Endothelial cell (in vitro differentiated cells): ENCODE data around the gene CNPY3. TPM values are rescaled to one million over a fixed set of nuclear protein-coding genes. Genes with fewer than 3 reads are reported as not detected.
"Not testable (repeated sequence)": the region's sequence is repeated elsewhere in the genome, so short reads cannot be mapped to it uniquely, and the experiment has no call there.

Experiments
- DNase-seq: peaks from one replicate; pipeline ENCODE4 v3.0.0; 2021; ENCODE audit warnings: low spot score
- H3K27ac Mint-ChIP-seq: one replicate; pipeline ENCODE4 v1.8.0; 2021; ENCODE audit warnings: mixed read lengths, inconsistent platforms; ENCODE audit not compliant: unreplicated experiment
- H3K27me3 Mint-ChIP-seq: one replicate; pipeline ENCODE4 v1.8.0; 2021; ENCODE audit warnings: mild to moderate bottlenecking, moderate library complexity, mixed read lengths, inconsistent platforms; ENCODE audit not compliant: unreplicated experiment
- H3K36me3 Mint-ChIP-seq: one replicate; pipeline ENCODE4 v1.8.0; 2021; ENCODE audit warnings: mild to moderate bottlenecking, low read depth, mixed read lengths, inconsistent platforms; ENCODE audit not compliant: unreplicated experiment
- H3K4me1 Mint-ChIP-seq: one replicate; pipeline ENCODE4 v1.8.0; 2021; ENCODE audit warnings: mild to moderate bottlenecking, mixed read lengths, inconsistent platforms; ENCODE audit not compliant: unreplicated experiment
- H3K4me3 Mint-ChIP-seq: one replicate; pipeline ENCODE4 v1.8.0; 2021; ENCODE audit warnings: mild to moderate bottlenecking, mixed read lengths, inconsistent platforms; ENCODE audit not compliant: unreplicated experiment
- H3K9me3 Mint-ChIP-seq: one replicate; pipeline ENCODE4 v1.8.0; 2021; ENCODE audit warnings: mixed read lengths, inconsistent platforms; ENCODE audit not compliant: unreplicated experiment
- total RNA-seq: library from RNA; stranded (reverse); fragmentation: NEBNext Ultra II Directional; extraction: Animal tissue kit (Norgen Biotek cat#: 25700); gene quantifications from one replicate; pipeline ENCODE4 v1.2.1, GENCODE V29; 2021; ENCODE audit not compliant: unreplicated experiment
- TF ChIP-seq, protein P1 (sequence below): fragments of 200-600 bp; sonication (generic); IDR thresholded peaks from one replicate; pipeline ENCODE4 v1.5.0; 2021; ENCODE audit warnings: antibody characterized with exemption; ENCODE audit not compliant: unreplicated experiment

Gene CNPY3
- total RNA-seq, 1 donor from 2014 or later, result 106 TPM

DNA sequence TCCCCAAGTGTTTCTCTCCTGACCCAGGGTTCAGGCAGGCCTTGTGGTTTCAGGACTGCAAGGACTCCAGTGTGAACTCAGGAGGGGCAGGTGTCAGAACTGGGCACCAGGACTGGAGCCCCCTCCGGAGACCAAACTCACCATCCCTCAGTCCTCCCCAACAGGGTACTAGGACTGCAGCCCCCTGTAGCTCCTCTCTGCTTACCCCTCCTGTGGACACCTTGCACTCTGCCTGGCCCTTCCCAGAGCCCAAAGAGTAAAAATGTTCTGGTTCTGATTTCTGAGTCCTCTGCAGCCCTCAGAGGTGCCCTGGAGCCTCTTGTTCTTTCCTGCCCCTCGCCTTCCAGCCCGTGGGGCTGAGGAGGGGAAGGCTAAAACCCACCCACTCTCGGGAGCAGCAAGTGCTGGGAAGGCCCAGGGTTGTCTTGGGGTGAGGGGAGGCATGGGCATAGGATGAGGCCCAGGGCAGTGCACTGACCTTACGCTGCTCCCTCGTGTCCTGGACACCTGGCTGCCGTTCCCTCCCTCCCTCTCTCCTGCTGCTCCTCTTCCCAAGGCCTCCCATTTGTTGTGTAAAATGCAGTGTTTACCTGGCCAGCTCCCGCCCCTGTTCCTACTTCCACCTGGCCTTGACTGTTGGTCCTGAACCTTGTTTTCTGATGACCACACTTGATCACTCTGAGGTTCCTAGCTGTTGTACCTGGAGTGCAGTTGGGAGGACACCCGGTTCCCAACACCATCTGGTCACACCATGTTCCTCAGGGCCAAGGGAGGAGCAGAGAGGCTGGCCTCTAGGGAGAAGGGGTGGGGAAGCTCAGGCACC is 9.9 kb downstream of the CNPY3 start:
- peaks cover 20% of the 10 kb centered on the region for H3K4me1 Mint-ChIP-seq
- peak overlapping the region; percentile 65 for H3K4me3 Mint-ChIP-seq
- TF ChIP-seq, protein P1, sequence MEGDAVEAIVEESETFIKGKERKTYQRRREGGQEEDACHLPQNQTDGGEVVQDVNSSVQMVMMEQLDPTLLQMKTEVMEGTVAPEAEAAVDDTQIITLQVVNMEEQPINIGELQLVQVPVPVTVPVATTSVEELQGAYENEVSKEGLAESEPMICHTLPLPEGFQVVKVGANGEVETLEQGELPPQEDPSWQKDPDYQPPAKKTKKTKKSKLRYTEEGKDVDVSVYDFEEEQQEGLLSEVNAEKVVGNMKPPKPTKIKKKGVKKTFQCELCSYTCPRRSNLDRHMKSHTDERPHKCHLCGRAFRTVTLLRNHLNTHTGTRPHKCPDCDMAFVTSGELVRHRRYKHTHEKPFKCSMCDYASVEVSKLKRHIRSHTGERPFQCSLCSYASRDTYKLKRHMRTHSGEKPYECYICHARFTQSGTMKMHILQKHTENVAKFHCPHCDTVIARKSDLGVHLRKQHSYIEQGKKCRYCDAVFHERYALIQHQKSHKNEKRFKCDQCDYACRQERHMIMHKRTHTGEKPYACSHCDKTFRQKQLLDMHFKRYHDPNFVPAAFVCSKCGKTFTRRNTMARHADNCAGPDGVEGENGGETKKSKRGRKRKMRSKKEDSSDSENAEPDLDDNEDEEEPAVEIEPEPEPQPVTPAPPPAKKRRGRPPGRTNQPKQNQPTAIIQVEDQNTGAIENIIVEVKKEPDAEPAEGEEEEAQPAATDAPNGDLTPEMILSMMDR, result no peak
- no peaks in the 10 kb centered on the region for H3K9me3 Mint-ChIP-seq
- peaks cover 2% of the 10 kb centered on the region for H3K27me3 Mint-ChIP-seq
- no peak for DNase-seq
- peaks cover 36% of the 10 kb centered on the region for H3K36me3 Mint-ChIP-seq
- H3K27ac Mint-ChIP-seq, result peak overlapping the region; percentile 57

DNA sequence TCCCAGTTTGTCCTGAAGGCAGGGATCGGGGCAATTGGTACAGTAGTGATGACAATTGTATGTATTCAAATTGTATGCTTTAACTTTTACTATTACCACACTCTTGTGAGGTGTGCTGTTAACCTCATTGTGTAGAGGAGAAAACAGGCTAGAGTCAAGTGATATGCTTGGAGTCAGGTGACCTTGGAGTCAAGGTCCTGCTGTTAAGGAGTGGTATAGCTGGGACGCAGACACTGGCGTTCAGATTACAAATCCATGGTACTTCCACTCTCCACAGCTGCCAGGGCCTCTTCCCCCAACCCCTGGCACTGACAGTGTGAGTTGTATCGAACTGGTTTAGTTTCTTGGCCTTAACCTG is 10.5 kb downstream of the CNPY3 start:
- H3K4me1 Mint-ChIP-seq, result peaks cover 20% of the 10 kb centered on the region
- no peak overlapping the region for H3K27ac Mint-ChIP-seq
- peak overlapping the region; percentile 65 for H3K4me3 Mint-ChIP-seq
- peaks cover 2% of the 10 kb centered on the region for H3K27me3 Mint-ChIP-seq
- DNase-seq, result no peak
- TF ChIP-seq, protein P1, result no peak
- peaks cover 36% of the 10 kb centered on the region for H3K36me3 Mint-ChIP-seq
- no peaks in the 10 kb centered on the region for H3K9me3 Mint-ChIP-seq

DNA sequence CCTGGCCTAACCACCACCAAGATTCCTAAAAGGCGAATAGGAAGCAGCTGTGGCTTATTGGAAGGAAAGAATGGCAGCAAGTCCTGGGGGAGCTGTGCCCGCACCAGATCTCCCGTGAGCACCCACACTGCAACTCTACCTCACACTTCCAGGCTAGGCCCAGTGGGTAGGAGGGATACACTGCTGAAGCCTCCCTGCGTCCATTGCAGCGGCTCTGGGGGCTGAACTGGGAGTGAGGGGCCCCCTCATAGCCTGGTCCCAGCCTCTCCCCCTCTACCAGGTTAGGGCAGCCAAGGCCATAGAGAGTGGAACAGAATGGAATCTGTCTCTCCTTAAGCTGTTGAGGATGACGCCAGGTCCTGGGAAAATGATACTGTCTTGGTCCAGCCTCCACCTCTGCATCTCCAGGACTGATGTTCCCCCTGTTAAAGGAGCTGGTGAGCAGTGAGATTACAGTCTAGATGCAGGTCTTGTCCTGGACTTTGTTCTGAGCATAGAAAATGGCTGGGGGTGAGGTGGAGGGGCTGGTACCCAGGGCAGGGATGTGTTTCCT is 11.3 kb downstream of the CNPY3 start:
- H3K27ac Mint-ChIP-seq, result no peak overlapping the region
- H3K27me3 Mint-ChIP-seq, result peaks cover 2% of the 10 kb centered on the region
- no peaks in the 10 kb centered on the region for H3K9me3 Mint-ChIP-seq
- H3K4me3 Mint-ChIP-seq, result no peak overlapping the region
- TF ChIP-seq, protein P1, result no peak
- H3K36me3 Mint-ChIP-seq, result peaks cover 35% of the 10 kb centered on the region
- H3K4me1 Mint-ChIP-seq, result peaks cover 20% of the 10 kb centered on the region
- DNase-seq, result no peak

DNA sequence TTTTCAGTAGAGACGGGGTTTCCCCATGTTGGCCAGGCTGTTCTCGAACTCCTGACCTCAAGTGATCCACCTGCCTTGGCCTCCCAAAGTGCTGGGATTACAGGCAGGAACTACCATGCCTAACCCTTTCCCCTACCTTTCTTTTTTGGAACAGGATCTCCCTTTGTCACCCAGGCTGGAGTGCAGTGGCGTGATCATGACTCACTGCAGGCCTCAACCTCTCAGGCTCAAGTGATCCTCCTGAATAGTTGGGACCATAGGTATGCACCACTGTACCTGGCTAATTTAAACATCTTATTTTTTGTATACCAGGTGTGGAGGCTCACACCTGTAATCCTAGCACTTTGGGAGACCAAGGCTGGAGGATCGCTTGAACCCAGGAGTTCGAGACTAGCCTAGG is 12.1 kb downstream of the CNPY3 start:
- not testable (repeated sequence) for H3K27me3 Mint-ChIP-seq, H3K9me3 Mint-ChIP-seq, DNase-seq, H3K4me3 Mint-ChIP-seq, H3K27ac Mint-ChIP-seq
- Mint-ChIP-seq H3K4me1 (peaks cover 13% of the 10 kb centered on the region), H3K36me3 (peaks cover 27% of the 10 kb centered on the region)

DNA sequence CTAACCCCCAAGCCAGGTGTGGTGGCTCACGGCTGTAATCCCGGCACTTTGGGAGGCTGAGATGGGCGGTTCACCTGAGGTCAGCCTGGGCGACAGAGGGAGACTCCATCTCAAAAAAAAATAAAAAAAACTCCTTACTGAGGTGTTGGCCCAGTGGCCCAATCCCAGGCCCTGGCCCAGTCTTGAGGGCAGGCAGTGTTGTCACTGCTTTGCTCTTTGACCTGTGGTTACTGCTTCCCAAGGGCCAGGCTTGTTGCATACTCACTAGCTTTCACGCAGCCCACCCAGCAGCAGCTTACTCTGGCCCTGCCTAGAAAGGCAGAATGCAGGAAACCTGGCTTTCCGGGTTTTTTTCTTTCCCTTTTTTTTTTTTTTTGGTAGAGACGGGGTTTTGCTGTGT is 13.2 kb downstream of the CNPY3 start:
- Mint-ChIP-seq H3K36me3 (peaks cover 19% of the 10 kb centered on the region), H3K27ac (peak overlapping the region; percentile 62)

More for the DNA sequence above, 13.2 kb downstream of the CNPY3 start:
- TF ChIP-seq, protein P1, result no peak
- no peak for DNase-seq
- Mint-ChIP-seq H3K9me3 (no peaks in the 10 kb centered on the region), H3K27me3 (peaks cover 2% of the 10 kb centered on the region), H3K4me3 (no peak overlapping the region), H3K4me1 (peaks cover 6% of the 10 kb centered on the region)
